KMS-11 (cell line): ENCODE measurements around the gene PLIN3.
"Not testable (repeated sequence)": the region's sequence is repeated elsewhere in the genome, so short reads cannot be mapped to it uniquely, and the experiment has no call there.

Experiments
- H2AFZ ChIP-seq: fragments of 200-600 bp; sonication (generic); 2 replicates; pipeline ENCODE4 v1.6.1; 2016; ENCODE audit warnings: antibody characterized with exemption, mixed run types, low read depth
- H3K27ac ChIP-seq: fragments of 200-600 bp; sonication (generic); 2 replicates; pipeline ENCODE4 v1.6.1; 2016; ENCODE audit warnings: mild to moderate bottlenecking, mixed run types
- H3K27me3 ChIP-seq: fragments of 200-600 bp; sonication (generic); 2 replicates; pipeline ENCODE4 v1.6.1; 2017; ENCODE audit warnings: mild to moderate bottlenecking, low read depth, mixed run types, moderate library complexity; ENCODE audit not compliant: insufficient read depth
- H3K36me3 ChIP-seq: fragments of 200-600 bp; sonication (generic); 2 replicates; pipeline ENCODE4 v1.6.1; 2017; ENCODE audit warnings: mild to moderate bottlenecking, mixed run types; ENCODE audit not compliant: insufficient read depth
- H3K4me1 ChIP-seq: fragments of 200-600 bp; sonication (generic); 2 replicates; pipeline ENCODE4 v1.6.1; 2016; ENCODE audit warnings: mild to moderate bottlenecking, low read depth, mixed run types; ENCODE audit not compliant: poor library complexity, severe bottlenecking
- H3K4me2 ChIP-seq: fragments of 200-600 bp; sonication (generic); 2 replicates; pipeline ENCODE4 v1.7.0; 2016; ENCODE audit warnings: mild to moderate bottlenecking, mixed run types
- H3K4me3 ChIP-seq: fragments of 200-600 bp; sonication (generic); IDR thresholded peaks from 2 replicates; pipeline ENCODE4 v1.6.1; 2017; ENCODE audit warnings: low read depth, low read length, mixed read lengths; ENCODE audit not compliant: insufficient read depth
- H3K79me2 ChIP-seq: fragments of 200-600 bp; sonication (generic); 2 replicates; pipeline ENCODE4 v1.6.1; 2016; ENCODE audit warnings: low read depth, mixed run types; ENCODE audit not compliant: insufficient read depth
- H3K9ac ChIP-seq: fragments of 200-600 bp; sonication (generic); 2 replicates; pipeline ENCODE4 v1.6.1; 2016; ENCODE audit warnings: mild to moderate bottlenecking, mixed run types
- H4K20me1 ChIP-seq: fragments of 200-600 bp; sonication (generic); 2 replicates; pipeline ENCODE4 v1.6.1; 2016; ENCODE audit warnings: mild to moderate bottlenecking, mixed run types; ENCODE audit not compliant: insufficient read depth
- TF ChIP-seq, protein P1 (sequence below): fragments of 200-600 bp; sonication (generic); conservative IDR thresholded peaks from 2 replicates; pipeline ENCODE4 v1.6.1; 2017; ENCODE audit warnings: low read depth, mild to moderate bottlenecking, antibody characterized with exemption, low read length, moderate library complexity, mixed read lengths

Gene PLIN3

GRCh38 chr19:4839192-4839591 is 28.3 kb downstream of the PLIN3 start:
- H3K36me3 ChIP-seq = no peaks in the 10 kb centered on the region
- no peaks in the 10 kb centered on the region for H3K27me3 ChIP-seq
- TF ChIP-seq, protein P1, sequence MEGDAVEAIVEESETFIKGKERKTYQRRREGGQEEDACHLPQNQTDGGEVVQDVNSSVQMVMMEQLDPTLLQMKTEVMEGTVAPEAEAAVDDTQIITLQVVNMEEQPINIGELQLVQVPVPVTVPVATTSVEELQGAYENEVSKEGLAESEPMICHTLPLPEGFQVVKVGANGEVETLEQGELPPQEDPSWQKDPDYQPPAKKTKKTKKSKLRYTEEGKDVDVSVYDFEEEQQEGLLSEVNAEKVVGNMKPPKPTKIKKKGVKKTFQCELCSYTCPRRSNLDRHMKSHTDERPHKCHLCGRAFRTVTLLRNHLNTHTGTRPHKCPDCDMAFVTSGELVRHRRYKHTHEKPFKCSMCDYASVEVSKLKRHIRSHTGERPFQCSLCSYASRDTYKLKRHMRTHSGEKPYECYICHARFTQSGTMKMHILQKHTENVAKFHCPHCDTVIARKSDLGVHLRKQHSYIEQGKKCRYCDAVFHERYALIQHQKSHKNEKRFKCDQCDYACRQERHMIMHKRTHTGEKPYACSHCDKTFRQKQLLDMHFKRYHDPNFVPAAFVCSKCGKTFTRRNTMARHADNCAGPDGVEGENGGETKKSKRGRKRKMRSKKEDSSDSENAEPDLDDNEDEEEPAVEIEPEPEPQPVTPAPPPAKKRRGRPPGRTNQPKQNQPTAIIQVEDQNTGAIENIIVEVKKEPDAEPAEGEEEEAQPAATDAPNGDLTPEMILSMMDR = no peak
- H3K79me2 ChIP-seq = no peaks in the 10 kb centered on the region
- no peak overlapping the region for H3K4me2 ChIP-seq
- no peak overlapping the region for H3K27ac ChIP-seq
- H3K4me1 ChIP-seq = no peaks in the 10 kb centered on the region
- H4K20me1 ChIP-seq = no peaks in the 10 kb centered on the region
- no peak overlapping the region for H3K4me3 ChIP-seq
- no peak overlapping the region for H3K9ac ChIP-seq
- no peak overlapping the region for H2AFZ ChIP-seq

- Histone ChIP-seq H3K9ac (no peak overlapping the region), H3K36me3 (no peaks in the 10 kb centered on the region), H2AFZ (no peak overlapping the region), H3K27me3 (no peaks in the 10 kb centered on the region), H4K20me1 (no peaks in the 10 kb centered on the region), H3K79me2 (peaks cover 24% of the 10 kb centered on the region), H3K27ac (peak overlapping the region; percentile 40; the same call in 1 of the 2 replicates), H3K4me3 (no peak overlapping the region), H3K4me2 (peak overlapping the region; percentile 72), H3K4me1 (peaks cover 37% of the 10 kb centered on the region)
- TF ChIP-seq, protein P1 = no peak
These were observed 34.7 kb downstream of the PLIN3 start for GRCh38 chr19:4832776-4833175.

DNA sequence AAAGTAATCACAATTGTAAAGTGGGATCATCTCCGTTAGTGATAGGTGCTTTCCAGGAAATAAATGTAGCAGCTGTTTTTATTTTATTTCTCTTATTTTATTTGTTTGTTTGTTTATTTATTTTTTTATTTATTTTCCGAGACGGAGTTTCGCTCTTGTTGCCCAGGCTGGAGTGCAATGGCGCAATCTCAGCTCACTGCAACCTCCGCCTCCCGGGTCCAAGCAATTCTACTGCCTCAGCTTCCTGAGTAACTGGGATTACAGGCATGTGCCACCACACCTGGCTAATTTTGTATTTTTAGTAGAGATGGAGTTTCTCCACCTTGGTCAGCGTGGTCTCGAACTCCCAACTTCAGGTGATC is 35.5 kb downstream of the PLIN3 start:
- H3K27me3 ChIP-seq, H3K4me3 ChIP-seq, H3K36me3 ChIP-seq, H4K20me1 ChIP-seq: not testable (repeated sequence)
- peak overlapping the region; percentile 72 for H3K4me2 ChIP-seq
- peaks cover 37% of the 10 kb centered on the region for H3K4me1 ChIP-seq
- H2AFZ ChIP-seq = peak overlapping the region; percentile 70; the same call in 1 of the 2 replicates
- H3K9ac ChIP-seq = peak overlapping the region; percentile 76
- peak overlapping the region; percentile 40 for H3K27ac ChIP-seq
- peaks cover 24% of the 10 kb centered on the region for H3K79me2 ChIP-seq

DNA sequence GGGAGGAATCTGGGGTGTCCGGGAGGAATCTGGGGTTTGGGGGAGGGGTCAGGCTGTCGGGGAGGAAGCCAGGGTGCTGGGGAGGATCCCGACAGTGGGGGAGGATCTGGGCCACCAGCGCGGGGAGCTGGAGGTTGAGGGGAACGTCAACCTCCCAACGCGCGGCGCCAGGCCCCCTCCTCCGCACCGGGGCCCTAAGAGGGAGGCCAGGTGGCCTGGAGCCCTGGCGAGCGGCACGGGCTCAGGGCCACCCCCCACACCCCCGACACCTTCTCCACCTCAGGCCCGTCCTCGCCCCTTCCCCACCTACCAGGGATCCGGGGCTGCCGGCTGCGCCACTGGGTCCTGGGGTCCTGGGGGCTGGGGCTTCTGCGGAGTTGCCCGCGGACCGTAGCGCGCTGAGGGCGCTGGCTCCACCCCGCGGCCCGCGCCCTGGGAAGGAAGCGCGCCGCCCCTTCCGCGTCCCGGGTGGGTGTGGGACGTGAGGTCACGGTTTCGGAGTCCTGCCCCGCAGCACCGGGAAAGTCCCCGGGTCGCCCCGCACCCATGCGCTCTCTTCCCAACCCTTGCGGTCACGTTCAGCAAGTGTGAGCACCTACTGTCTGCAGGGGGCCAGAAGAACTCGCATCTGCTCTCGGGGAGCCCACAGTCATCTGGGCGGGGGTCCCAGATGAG is 36.0 kb downstream of the PLIN3 start, which contains the start of gene TICAM1:
TSS of gene TICAM1 (minus strand) at position 409 of the 675 bp plus-strand sequence. CDS start 13,335 bp downstream, outside the sequence.
- peak within 1 kb of the TSS; percentile 70; the same call in 1 of the 2 replicates for H2AFZ ChIP-seq
- H3K79me2 ChIP-seq = peaks cover 24% of the 10 kb centered on the region
- peak within 1 kb of the TSS; percentile 40 for H3K27ac ChIP-seq

More for the DNA sequence above, 36.0 kb downstream of the PLIN3 start, which contains the start of gene TICAM1:
- TF ChIP-seq, protein P1 = no peak
- Histone ChIP-seq H4K20me1 (no peaks in the 10 kb centered on the region), H3K4me1 (peaks cover 37% of the 10 kb centered on the region), H3K4me2 (peak within 1 kb of the TSS; percentile 72), H3K36me3 (no peaks in the 10 kb centered on the region), H3K4me3 (no peak within 1 kb of the TSS), H3K9ac (peak within 1 kb of the TSS; percentile 76), H3K27me3 (no peaks in the 10 kb centered on the region)
